ENCODE measurements around the gene MYOZ1.

- TF ChIP-seq CTCF (IDR thresholded peaks at IDR 0.05 in 4 of 5, conservative IDR thresholded peaks at IDR 0.05 in 1 of 5) (no peak), POLR2A (IDR thresholded peaks at IDR 0.05) (no peak)
Observed at GRCh38 chr10:73649876-73650536, 8.7 kb upstream of the MYOZ1 start.
